WTC11 (cell line): ENCODE results near the gene IPPK. TPM values are rescaled to one million over a fixed set of nuclear protein-coding genes. Genes with fewer than 3 reads are reported as not detected.

Source experiments
- ATAC-seq: fragments of 200-7000 bp; cut with Tn5 transposase; 2 replicates; pipeline ENCODE4 v1.10.0; 2021; ENCODE audit warnings: mild to moderate bottlenecking, moderate library complexity
- CTCF ChIA-PET: fragments of 300-600 bp; sonication (Branson Sonifier 250); formaldehyde crosslinking; loops from one replicate; lab custom pipeline; 2021; ENCODE audit warnings: antibody characterized with exemption; lab: Charles Lee
- POLR2A ChIA-PET: fragments of 350-600 bp; sonication (Branson Sonifier 250); formaldehyde crosslinking; loops from one replicate; lab custom pipeline; 2021; ENCODE audit warnings: antibody characterized with exemption; lab: Charles Lee
- DNase-seq: peaks from one replicate; pipeline ENCODE4 v3.0.0; 2021; ENCODE audit warnings: low spot score
- H3K27ac Mint-ChIP-seq: 2 replicates; pipeline ENCODE4 v1.8.0; 2021; ENCODE audit warnings: mixed read lengths
- H3K27me3 Mint-ChIP-seq: 2 replicates; pipeline ENCODE4 v1.8.0; 2021; ENCODE audit warnings: low read depth, mild to moderate bottlenecking, moderate library complexity, mixed read lengths
- H3K36me3 Mint-ChIP-seq: 2 replicates; pipeline ENCODE4 v1.8.0; 2021; ENCODE audit warnings: mixed read lengths
- H3K4me1 Mint-ChIP-seq: 2 replicates; pipeline ENCODE4 v1.8.0; 2022; ENCODE audit warnings: mixed read lengths
- H3K4me3 Mint-ChIP-seq: 2 replicates; pipeline ENCODE4 v1.8.0; 2021; ENCODE audit warnings: mild to moderate bottlenecking, moderate library complexity, mixed read lengths
- H3K9me3 Mint-ChIP-seq: 2 replicates; pipeline ENCODE4 v1.8.0; 2021; ENCODE audit warnings: mixed read lengths
- E2F4 ChIP-seq: sonication (generic); formaldehyde crosslinking; IDR thresholded peaks from 2 replicates; pipeline ENCODE4 v1.8.1; 2022; ENCODE audit warnings: low read depth, mild to moderate bottlenecking, moderate library complexity, missing genetic modification reagents, borderline replicate concordance
- EMX1 ChIP-seq: fragments of 250-450 bp; sonication (Bioruptor Pico); IDR thresholded peaks from 2 replicates; pipeline ENCODE4 v1.8.0; 2021; ENCODE audit warnings: mild to moderate bottlenecking
- FOXJ3 ChIP-seq: sonication (generic); formaldehyde crosslinking; IDR thresholded peaks from 2 replicates; pipeline ENCODE4 v1.9.0; 2021; ENCODE audit warnings: missing genetic modification reagents, mild to moderate bottlenecking, borderline replicate concordance
- GABPB1 ChIP-seq: sonication (generic); formaldehyde crosslinking; IDR thresholded peaks from 2 replicates; pipeline ENCODE4 v1.8.1; 2023; ENCODE audit warnings: mild to moderate bottlenecking, missing genetic modification reagents
- GTF2I ChIP-seq: fragments of 250-450 bp; sonication (Bioruptor Pico); conservative IDR thresholded peaks from 2 replicates; pipeline ENCODE4 v1.4.0; 2021; ENCODE audit warnings: mild to moderate bottlenecking
- HMGA2 ChIP-seq: fragments of 250-450 bp; sonication (Bioruptor Pico); IDR thresholded peaks from 2 replicates; pipeline ENCODE4 v1.4.0; 2021; ENCODE audit warnings: mild to moderate bottlenecking, moderate library complexity
- IRF1 ChIP-seq: sonication (generic); formaldehyde crosslinking; IDR thresholded peaks from 2 replicates; pipeline ENCODE4 v1.8.0; 2023; ENCODE audit warnings: missing genetic modification reagents
- NFATC4 ChIP-seq: fragments of 250-450 bp; sonication (Bioruptor Pico); IDR thresholded peaks from 2 replicates; pipeline ENCODE4 v1.9.0; 2021; ENCODE audit warnings: mild to moderate bottlenecking
- NFYB ChIP-seq: sonication (generic); formaldehyde crosslinking; conservative IDR thresholded peaks from 2 replicates; pipeline ENCODE4 v1.8.0; 2022; ENCODE audit warnings: low read depth, missing genetic modification reagents
- NR1H2 ChIP-seq: sonication (generic); formaldehyde crosslinking; IDR thresholded peaks from 2 replicates; pipeline ENCODE4 v1.9.0; 2021; ENCODE audit warnings: mild to moderate bottlenecking, moderate library complexity, missing genetic modification reagents
- NR2C2 ChIP-seq: sonication (generic); formaldehyde crosslinking; IDR thresholded peaks from 2 replicates; pipeline ENCODE4 v1.8.0; 2022; ENCODE audit warnings: mild to moderate bottlenecking, missing genetic modification reagents
- NR3C1 ChIP-seq: sonication (generic); formaldehyde crosslinking; conservative IDR thresholded peaks from 2 replicates; pipeline ENCODE4 v1.8.1; 2023; ENCODE audit warnings: low read depth, mild to moderate bottlenecking, missing genetic modification reagents
- RORB ChIP-seq: fragments of 250-450 bp; sonication (Bioruptor Pico); IDR thresholded peaks from 2 replicates; pipeline ENCODE4 v1.9.0; 2021; ENCODE audit warnings: mild to moderate bottlenecking
- SMAD3 ChIP-seq: sonication (generic); formaldehyde crosslinking; IDR thresholded peaks from 2 replicates; pipeline ENCODE4 v1.8.0; 2022; ENCODE audit warnings: missing genetic modification reagents, mild to moderate bottlenecking, borderline replicate concordance
- STAT6 ChIP-seq: sonication (generic); formaldehyde crosslinking; conservative IDR thresholded peaks from 2 replicates; pipeline ENCODE4 v1.8.1; 2023; ENCODE audit warnings: mild to moderate bottlenecking, low read depth, missing genetic modification reagents, moderate library complexity
- TEAD4 ChIP-seq: sonication (generic); formaldehyde crosslinking; IDR thresholded peaks from 2 replicates; pipeline ENCODE4 v1.8.0; 2022; ENCODE audit warnings: mild to moderate bottlenecking, missing genetic modification reagents
- ZNF232 ChIP-seq: sonication (generic); formaldehyde crosslinking; IDR thresholded peaks from 2 replicates; pipeline ENCODE4 v1.8.0; 2022; ENCODE audit warnings: mild to moderate bottlenecking, missing genetic modification reagents
- ZNF263 ChIP-seq: sonication (generic); formaldehyde crosslinking; IDR thresholded peaks from 2 replicates; pipeline ENCODE4 v1.8.1; 2022; ENCODE audit warnings: low read depth, mild to moderate bottlenecking, moderate library complexity, missing genetic modification reagents
- total RNA-seq: library from RNA; stranded (reverse); gene quantifications from 3 replicates; pipeline ENCODE4 v1.2.3, GENCODE V29; 2021
- TF ChIP-seq, protein P1 (sequence below): fragments of 250-450 bp; sonication (Bioruptor Pico); IDR thresholded peaks from 2 replicates; pipeline ENCODE4 v1.9.0; 2021; ENCODE audit warnings: mild to moderate bottlenecking
- TF ChIP-seq, protein P2 (sequence below): sonication (generic); formaldehyde crosslinking; IDR thresholded peaks from 2 replicates; pipeline ENCODE4 v1.8.0; 2022; ENCODE audit warnings: missing genetic modification reagents

IPPK gene
- total RNA-seq, 1 experiment from 2014 or later = 8.6 TPM

- TF ChIP-seq NFATC4 (CRISPR knock-in tag) = no peak
- no peak for TF ChIP-seq SMAD3
- no peak for TF ChIP-seq ZNF232 (CRISPR knock-in tag)
- TF ChIP-seq, all 79 proteins: peak for 0
Observed at GRCh38 chr9:92601451-92601850, 68.5 kb downstream of the IPPK start (continued).

- H3K27me3 Mint-ChIP-seq = no peaks in the 10 kb centered on the region
- no peak for TF ChIP-seq GABPB1
- ATAC-seq (no peak), DNase-seq (no peak)
- ChIA-PET POLR2A (no interaction called here), CTCF (no interaction called here)
- H3K4me1 Mint-ChIP-seq = no peaks in the 10 kb centered on the region
- peaks cover 17% of the 10 kb centered on the region for H3K36me3 Mint-ChIP-seq
- no peak overlapping the region for H3K4me3 Mint-ChIP-seq
- peaks cover 20% of the 10 kb centered on the region for H3K9me3 Mint-ChIP-seq
- H3K27ac Mint-ChIP-seq = peak overlapping the region; percentile 4; the same call in 1 of the 2 replicates
Observed at GRCh38 chr9:92600462-92601261, 69.3 kb downstream of the IPPK start.

GRCh38 chr9:92599938-92600461 is 69.9 kb downstream of the IPPK start:
- no peaks in the 10 kb centered on the region for H3K27me3 Mint-ChIP-seq
- H3K4me1 Mint-ChIP-seq = no peaks in the 10 kb centered on the region
- peaks cover 10% of the 10 kb centered on the region; the same call in 1 of the 2 replicates for H3K36me3 Mint-ChIP-seq
- DNase-seq (no peak), ATAC-seq (no peak)
- TF ChIP-seq EMX1 = no peak
- TF ChIP-seq HMGA2 (CRISPR knock-in tag) = no peak
- no peak for TF ChIP-seq NR2C2 (CRISPR knock-in tag)
- no peak for TF ChIP-seq NR1H2 (CRISPR knock-in tag)
- TF ChIP-seq STAT6 (CRISPR knock-in tag) = no peak
- TF ChIP-seq FOXJ3 = no peak
- TF ChIP-seq, protein P1, sequence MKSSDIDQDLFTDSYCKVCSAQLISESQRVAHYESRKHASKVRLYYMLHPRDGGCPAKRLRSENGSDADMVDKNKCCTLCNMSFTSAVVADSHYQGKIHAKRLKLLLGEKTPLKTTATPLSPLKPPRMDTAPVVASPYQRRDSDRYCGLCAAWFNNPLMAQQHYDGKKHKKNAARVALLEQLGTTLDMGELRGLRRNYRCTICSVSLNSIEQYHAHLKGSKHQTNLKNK (CRISPR knock-in tag) = no peak
- TF ChIP-seq ZNF263 = no peak
- no peak for TF ChIP-seq NFYB (CRISPR knock-in tag)
- TF ChIP-seq E2F4 (CRISPR knock-in tag) = no peak
- TF ChIP-seq RORB (CRISPR knock-in tag) = no peak
- TF ChIP-seq IRF1 (CRISPR knock-in tag) = no peak
- TF ChIP-seq TEAD4 (CRISPR knock-in tag) = no peak
- TF ChIP-seq, protein P2, sequence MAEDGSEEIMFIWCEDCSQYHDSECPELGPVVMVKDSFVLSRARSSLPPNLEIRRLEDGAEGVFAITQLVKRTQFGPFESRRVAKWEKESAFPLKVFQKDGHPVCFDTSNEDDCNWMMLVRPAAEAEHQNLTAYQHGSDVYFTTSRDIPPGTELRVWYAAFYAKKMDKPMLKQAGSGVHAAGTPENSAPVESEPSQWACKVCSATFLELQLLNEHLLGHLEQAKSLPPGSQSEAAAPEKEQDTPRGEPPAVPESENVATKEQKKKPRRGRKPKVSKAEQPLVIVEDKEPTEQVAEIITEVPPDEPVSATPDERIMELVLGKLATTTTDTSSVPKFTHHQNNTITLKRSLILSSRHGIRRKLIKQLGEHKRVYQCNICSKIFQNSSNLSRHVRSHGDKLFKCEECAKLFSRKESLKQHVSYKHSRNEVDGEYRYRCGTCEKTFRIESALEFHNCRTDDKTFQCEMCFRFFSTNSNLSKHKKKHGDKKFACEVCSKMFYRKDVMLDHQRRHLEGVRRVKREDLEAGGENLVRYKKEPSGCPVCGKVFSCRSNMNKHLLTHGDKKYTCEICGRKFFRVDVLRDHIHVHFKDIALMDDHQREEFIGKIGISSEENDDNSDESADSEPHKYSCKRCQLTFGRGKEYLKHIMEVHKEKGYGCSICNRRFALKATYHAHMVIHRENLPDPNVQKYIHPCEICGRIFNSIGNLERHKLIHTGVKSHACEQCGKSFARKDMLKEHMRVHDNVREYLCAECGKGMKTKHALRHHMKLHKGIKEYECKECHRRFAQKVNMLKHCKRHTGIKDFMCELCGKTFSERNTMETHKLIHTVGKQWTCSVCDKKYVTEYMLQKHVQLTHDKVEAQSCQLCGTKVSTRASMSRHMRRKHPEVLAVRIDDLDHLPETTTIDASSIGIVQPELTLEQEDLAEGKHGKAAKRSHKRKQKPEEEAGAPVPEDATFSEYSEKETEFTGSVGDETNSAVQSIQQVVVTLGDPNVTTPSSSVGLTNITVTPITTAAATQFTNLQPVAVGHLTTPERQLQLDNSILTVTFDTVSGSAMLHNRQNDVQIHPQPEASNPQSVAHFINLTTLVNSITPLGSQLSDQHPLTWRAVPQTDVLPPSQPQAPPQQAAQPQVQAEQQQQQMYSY (CRISPR knock-in tag) = no peak
- TF ChIP-seq NR3C1 = no peak
- no peak for TF ChIP-seq GTF2I
- H3K27ac Mint-ChIP-seq = no peak overlapping the region; the same call in 1 of the 2 replicates
- CTCF ChIA-PET = no interaction called here
- H3K9me3 Mint-ChIP-seq = peaks cover 14% of the 10 kb centered on the region
- H3K4me3 Mint-ChIP-seq = no peak overlapping the region
- POLR2A ChIA-PET = no interaction called here
